Activated T-helper 17 cell treated with anti-CD3 and anti-CD28 coated beads, Interleukin-2, amount 50 U/mL, for 72 hours (primary cell): ENCODE measurements around the gene PHAF1. TPM values are rescaled to one million over a fixed set of nuclear protein-coding genes. Genes with fewer than 3 reads are reported as not detected.

Source experiments
- ATAC-seq: fragments of 150-1000 bp; cut with Tn5 transposase; replicated peaks from 2 replicates; pipeline ENCODE4 v1.10.0; 2021; ENCODE audit warnings: mild to moderate bottlenecking, moderate library complexity
- H3K27ac Mint-ChIP-seq: one replicate; pipeline ENCODE4 v1.8.0; 2022; ENCODE audit warnings: mixed read lengths
- H3K27me3 Mint-ChIP-seq: one replicate; pipeline ENCODE4 v1.8.0; 2022; ENCODE audit warnings: mixed read lengths
- H3K36me3 Mint-ChIP-seq: one replicate; pipeline ENCODE4 v1.8.0; 2022; ENCODE audit warnings: low read depth, mild to moderate bottlenecking, mixed read lengths
- H3K4me1 Mint-ChIP-seq: one replicate; pipeline ENCODE4 v1.8.0; 2022; ENCODE audit warnings: mixed read lengths
- H3K4me3 Mint-ChIP-seq: one replicate; pipeline ENCODE4 v1.8.0; 2022; ENCODE audit warnings: mild to moderate bottlenecking, mixed read lengths
- H3K9me3 Mint-ChIP-seq: one replicate; pipeline ENCODE4 v1.8.0; 2022; ENCODE audit warnings: mixed read lengths
- total RNA-seq, 2 donors: library from RNA; stranded (reverse); gene quantifications; one replicate each; pipeline ENCODE4 v1.2.3, GENCODE V29; 2022

The PHAF1 gene
- total RNA-seq, 2 donors from 2014 or later: 14.8 to 18.0 TPM

DNA sequence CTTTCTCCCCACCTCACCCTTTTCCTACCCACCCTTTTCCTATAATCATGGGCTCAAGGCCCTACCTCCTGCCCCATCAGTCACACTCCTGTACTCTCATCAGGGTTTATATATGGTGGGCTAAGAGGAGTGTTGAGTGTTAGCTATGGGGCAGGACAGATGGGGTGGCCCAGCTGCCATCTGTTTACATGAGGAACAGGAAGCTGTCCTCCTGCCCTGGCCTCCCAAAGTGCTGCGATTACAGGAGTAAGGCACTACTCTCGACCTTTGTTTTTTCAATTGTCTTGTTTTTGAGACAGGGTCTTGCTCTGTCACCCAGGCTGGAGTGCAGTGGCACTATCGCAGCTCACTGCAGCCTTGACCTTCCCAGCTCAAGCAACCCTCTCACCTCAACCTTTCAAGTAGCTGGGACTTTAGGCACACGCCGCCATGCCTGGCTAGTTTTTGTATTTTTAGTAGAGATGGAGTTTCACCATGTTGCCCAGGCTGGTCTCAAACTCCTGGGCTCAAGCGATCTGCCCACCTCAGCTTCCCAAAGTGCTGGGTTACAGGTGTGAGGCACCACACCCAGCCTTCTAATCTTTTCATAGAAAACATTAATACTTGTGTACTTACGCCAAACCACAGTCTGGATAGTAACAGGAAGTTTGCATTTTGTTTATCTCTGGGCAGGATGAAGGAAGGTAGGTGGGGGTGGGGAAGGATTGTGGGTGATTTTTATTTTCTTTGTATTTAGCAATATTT is 48.3 kb downstream of the PHAF1 start:
- H3K4me1 Mint-ChIP-seq: peaks cover 33% of the 10 kb centered on the region
- peaks cover 71% of the 10 kb centered on the region for H3K36me3 Mint-ChIP-seq
- H3K27ac Mint-ChIP-seq: peak overlapping the region; percentile 92
- ATAC-seq: no peak
- peak overlapping the region; percentile 94 for H3K4me3 Mint-ChIP-seq
- no peaks in the 10 kb centered on the region for H3K9me3 Mint-ChIP-seq
- H3K27me3 Mint-ChIP-seq: peaks cover 3% of the 10 kb centered on the region

- Mint-ChIP-seq H3K27ac (peak overlapping the region; percentile 92), H3K4me1 (peaks cover 29% of the 10 kb centered on the region), H3K4me3 (peak overlapping the region; percentile 94), H3K9me3 (no peaks in the 10 kb centered on the region), H3K36me3 (peaks cover 70% of the 10 kb centered on the region), H3K27me3 (peaks cover 3% of the 10 kb centered on the region)
- peak; percentile 63 for ATAC-seq
Observed at GRCh38 chr16:67158637-67159600, 49.2 kb downstream of the PHAF1 start.

GRCh38 chr16:67161595-67162058 is 51.9 kb downstream of the PHAF1 start:
- Mint-ChIP-seq H3K27ac (no peak overlapping the region), H3K36me3 (peaks cover 80% of the 10 kb centered on the region), H3K4me3 (peak overlapping the region; percentile 94), H3K27me3 (peaks cover 10% of the 10 kb centered on the region), H3K4me1 (peaks cover 23% of the 10 kb centered on the region), H3K9me3 (no peaks in the 10 kb centered on the region)
- ATAC-seq: no peak

DNA sequence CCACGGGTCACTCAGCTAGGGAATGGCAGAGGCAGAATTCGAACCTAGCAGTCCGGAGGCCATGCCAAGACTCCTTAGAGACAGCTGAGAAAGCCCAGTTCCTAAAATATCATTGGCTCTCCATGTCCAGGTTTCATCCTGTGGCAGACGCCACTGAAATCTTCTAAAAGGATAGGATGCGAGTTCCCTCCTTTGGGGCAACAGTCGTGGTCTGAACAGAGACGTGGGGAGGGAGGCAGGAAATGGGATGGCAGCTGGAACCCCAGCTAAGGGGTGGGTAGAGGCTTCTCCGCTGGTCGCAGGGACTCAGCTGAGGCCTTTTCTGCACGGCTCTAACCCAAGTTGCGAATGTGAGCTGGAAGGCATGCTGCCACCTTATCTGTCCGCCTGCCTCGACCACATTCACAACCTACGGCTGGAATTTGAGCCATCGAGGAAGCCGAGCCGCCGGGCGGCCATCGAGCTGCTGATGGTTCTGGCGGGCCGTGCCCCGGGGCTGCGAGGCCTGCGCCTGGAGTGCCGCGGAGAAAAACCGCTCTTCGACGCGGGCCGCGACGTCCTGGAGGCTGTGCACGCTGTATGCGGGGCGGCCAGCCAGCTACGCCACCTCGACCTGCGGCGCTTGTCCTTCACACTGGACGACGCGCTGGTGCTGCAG is 52.9 kb downstream of the PHAF1 start:
- ATAC-seq: no peak
- H3K27me3 Mint-ChIP-seq: peaks cover 13% of the 10 kb centered on the region
- no peak overlapping the region for H3K27ac Mint-ChIP-seq
- no peaks in the 10 kb centered on the region for H3K9me3 Mint-ChIP-seq
- peak overlapping the region; percentile 94 for H3K4me3 Mint-ChIP-seq
- peaks cover 82% of the 10 kb centered on the region for H3K36me3 Mint-ChIP-seq
- peaks cover 17% of the 10 kb centered on the region for H3K4me1 Mint-ChIP-seq

- H3K4me3 Mint-ChIP-seq: peak overlapping the region; percentile 94
- ATAC-seq: peak; percentile 1
- peaks cover 13% of the 10 kb centered on the region for H3K27me3 Mint-ChIP-seq
- peaks cover 13% of the 10 kb centered on the region for H3K4me1 Mint-ChIP-seq
- H3K36me3 Mint-ChIP-seq: peaks cover 82% of the 10 kb centered on the region
- no peaks in the 10 kb centered on the region for H3K9me3 Mint-ChIP-seq
- no peak overlapping the region for H3K27ac Mint-ChIP-seq
Observed at GRCh38 chr16:67163164-67163998, 53.6 kb downstream of the PHAF1 start.

- Mint-ChIP-seq H3K27me3 (peaks cover 13% of the 10 kb centered on the region), H3K9me3 (no peaks in the 10 kb centered on the region), H3K4me1 (peaks cover 10% of the 10 kb centered on the region), H3K4me3 (peak overlapping the region; percentile 94), H3K27ac (no peak overlapping the region), H3K36me3 (peaks cover 82% of the 10 kb centered on the region)
- ATAC-seq: no peak
Observed at GRCh38 chr16:67163999-67164558, 54.3 kb downstream of the PHAF1 start.

DNA sequence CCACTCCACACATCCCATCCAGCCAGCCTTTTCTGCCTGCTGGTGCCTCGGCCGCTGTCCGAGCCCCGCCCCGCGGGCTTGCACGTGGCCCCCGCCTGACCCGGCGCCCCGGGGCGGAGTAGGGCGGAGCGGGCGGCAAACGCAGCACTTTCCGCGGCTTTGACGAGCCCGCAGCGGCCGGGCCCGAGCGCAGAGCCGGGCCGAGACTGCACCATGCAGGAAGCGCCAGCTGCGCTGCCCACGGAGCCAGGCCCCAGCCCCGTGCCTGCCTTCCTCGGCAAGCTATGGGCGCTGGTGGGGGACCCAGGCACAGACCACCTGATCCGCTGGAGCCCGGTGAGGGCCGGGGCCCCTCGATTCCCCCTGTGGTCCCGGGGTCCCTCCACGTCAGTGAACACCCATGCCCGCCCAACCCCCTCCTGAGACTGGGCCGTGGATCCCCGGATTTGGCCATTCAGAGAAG is 54.9 kb downstream of the PHAF1 start, which contains the start of gene HSF4:
Gene HSF4 (plus strand): TSS at position 147 of the 463 bp plus-strand sequence. CDS start 67 bp downstream, at position 214.
- H3K27ac Mint-ChIP-seq: no peak within 1 kb of the TSS

DNA sequence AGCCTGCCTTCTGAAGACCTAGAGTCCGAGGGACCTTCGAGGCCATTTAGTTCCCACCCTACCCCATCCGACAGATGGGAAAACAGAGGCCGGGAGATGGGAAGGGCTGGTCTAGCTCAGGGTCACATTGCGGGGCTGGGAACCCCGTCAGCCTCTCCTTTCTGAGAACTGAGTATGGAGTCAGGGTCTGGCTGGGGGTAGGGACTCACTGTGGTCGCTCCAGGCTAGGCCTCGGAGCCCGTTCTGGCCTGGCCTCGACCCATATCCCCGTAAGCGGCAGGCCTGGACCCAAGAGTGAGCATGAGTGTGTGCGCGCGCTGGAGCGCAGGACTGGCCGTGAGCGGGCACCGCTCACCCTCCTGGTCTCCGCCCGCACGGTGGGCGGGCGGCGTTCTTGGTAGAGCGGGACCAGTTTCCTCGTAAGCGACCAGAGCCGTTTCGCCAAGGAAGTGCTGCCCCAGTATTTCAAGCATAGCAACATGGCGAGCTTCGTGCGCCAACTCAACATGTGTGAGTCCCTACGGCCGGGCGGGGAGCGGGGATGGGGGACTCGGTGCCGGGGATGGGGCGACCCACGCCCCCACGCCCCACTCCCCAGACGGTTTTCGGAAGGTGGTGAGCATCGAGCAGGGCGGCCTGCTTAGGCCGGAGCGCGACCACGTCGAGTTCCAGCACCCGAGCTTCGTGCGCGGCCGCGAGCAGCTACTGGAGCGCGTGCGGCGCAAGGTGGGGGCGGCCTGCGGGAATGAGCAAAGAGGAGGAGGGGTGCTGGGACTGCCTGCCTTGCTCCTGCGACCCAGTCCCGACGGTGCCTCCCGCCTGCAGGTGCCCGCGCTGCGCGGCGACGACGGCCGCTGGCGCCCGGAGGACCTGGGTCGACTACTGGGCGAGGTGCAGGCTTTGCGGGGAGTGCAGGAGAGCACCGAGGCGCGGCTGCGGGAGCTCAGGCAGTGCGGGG is 55.7 kb downstream of the PHAF1 start:
- Mint-ChIP-seq H3K27me3 (peaks cover 13% of the 10 kb centered on the region), H3K9me3 (no peaks in the 10 kb centered on the region), H3K4me1 (peaks cover 15% of the 10 kb centered on the region), H3K36me3 (peaks cover 85% of the 10 kb centered on the region), H3K27ac (no peak overlapping the region), H3K4me3 (peak overlapping the region; percentile 99)
- no peak for ATAC-seq

More for the DNA sequence above, 54.9 kb downstream of the PHAF1 start, which contains the start of gene HSF4:
- Mint-ChIP-seq H3K4me3 (peak within 1 kb of the TSS; percentile 99), H3K4me1 (peaks cover 10% of the 10 kb centered on the region), H3K36me3 (peaks cover 83% of the 10 kb centered on the region), H3K27me3 (peaks cover 13% of the 10 kb centered on the region), H3K9me3 (no peaks in the 10 kb centered on the region)
- no peak for ATAC-seq

GRCh38 chr16:67166110-67166547 is 56.4 kb downstream of the PHAF1 start:
- Mint-ChIP-seq H3K4me3 (peak overlapping the region; percentile 99), H3K27me3 (peaks cover 16% of the 10 kb centered on the region)
- ATAC-seq: no peak

GRCh38 chr16:67166598-67167168 is 56.9 kb downstream of the PHAF1 start:
- no peak for ATAC-seq

More at GRCh38 chr16:67166110-67166547, 56.4 kb downstream of the PHAF1 start:
- Mint-ChIP-seq H3K9me3 (no peaks in the 10 kb centered on the region), H3K27ac (peak overlapping the region; percentile 66), H3K4me1 (peaks cover 20% of the 10 kb centered on the region), H3K36me3 (peaks cover 85% of the 10 kb centered on the region)

DNA sequence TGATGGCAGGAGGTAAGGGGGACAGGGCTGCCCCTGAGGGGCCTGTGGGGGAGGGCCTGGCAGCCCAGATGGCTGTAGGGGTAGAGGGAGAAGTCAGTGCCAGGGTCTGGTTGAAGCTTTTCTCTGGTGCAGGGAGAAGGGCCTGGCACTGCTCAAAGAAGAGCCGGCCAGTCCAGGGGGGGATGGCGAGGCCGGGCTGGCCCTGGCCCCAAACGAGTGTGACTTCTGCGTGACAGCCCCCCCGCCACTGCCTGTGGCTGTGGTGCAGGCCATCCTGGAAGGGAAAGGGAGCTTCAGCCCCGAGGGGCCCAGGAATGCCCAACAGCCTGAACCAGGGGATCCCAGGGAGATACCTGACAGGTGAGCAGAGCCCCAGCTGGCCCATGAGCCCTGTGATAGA is 57.8 kb downstream of the PHAF1 start:
- peaks cover 79% of the 10 kb centered on the region for H3K36me3 Mint-ChIP-seq
- peaks cover 19% of the 10 kb centered on the region for H3K27me3 Mint-ChIP-seq
- peaks cover 30% of the 10 kb centered on the region for H3K4me1 Mint-ChIP-seq
- H3K4me3 Mint-ChIP-seq: peak overlapping the region; percentile 99
- no peak for ATAC-seq
- H3K27ac Mint-ChIP-seq: no peak overlapping the region
- no peaks in the 10 kb centered on the region for H3K9me3 Mint-ChIP-seq

More at GRCh38 chr16:67166598-67167168, 56.9 kb downstream of the PHAF1 start:
- H3K27ac Mint-ChIP-seq: peak overlapping the region; percentile 66
- no peaks in the 10 kb centered on the region for H3K9me3 Mint-ChIP-seq
- H3K4me3 Mint-ChIP-seq: peak overlapping the region; percentile 99
- peaks cover 85% of the 10 kb centered on the region for H3K36me3 Mint-ChIP-seq
- H3K27me3 Mint-ChIP-seq: peaks cover 19% of the 10 kb centered on the region
- H3K4me1 Mint-ChIP-seq: peaks cover 25% of the 10 kb centered on the region

DNA sequence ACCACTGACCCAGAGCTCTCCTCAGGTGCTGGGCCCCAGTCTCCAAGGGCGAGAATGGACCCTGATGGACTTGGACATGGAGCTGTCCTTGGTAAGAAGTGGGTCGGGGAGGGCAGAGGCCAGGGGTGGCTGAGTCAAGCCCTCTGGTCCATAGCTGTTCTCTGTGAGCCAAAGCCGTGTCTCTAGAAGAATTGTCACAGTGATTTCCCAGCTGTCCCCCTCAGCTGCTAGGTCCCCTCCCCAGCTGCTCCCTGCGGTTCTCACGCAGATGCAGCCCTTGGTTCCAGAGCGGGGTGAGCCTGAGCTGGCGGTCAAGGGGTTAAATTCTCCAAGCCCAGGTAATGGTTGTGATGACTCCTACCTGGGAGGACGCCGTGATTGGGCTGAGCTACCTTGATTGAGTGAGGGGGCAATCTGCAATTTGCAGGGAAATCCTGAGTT is 59.3 kb downstream of the PHAF1 start:
- Mint-ChIP-seq H3K36me3 (peaks cover 80% of the 10 kb centered on the region), H3K4me1 (peaks cover 39% of the 10 kb centered on the region), H3K9me3 (no peaks in the 10 kb centered on the region), H3K4me3 (peak overlapping the region; percentile 99), H3K27me3 (peaks cover 25% of the 10 kb centered on the region), H3K27ac (no peak overlapping the region)
- no peak for ATAC-seq
